SK-N-MC (cell line): ENCODE results near the gene ABHD12.

ENCODE experiments used
- EZH2 ChIP-seq: fragments of 200-600 bp; sonication (generic); IDR thresholded peaks from one replicate; pipeline ENCODE4 v1.6.1; 2017; ENCODE audit warnings: antibody characterized with exemption
- FOXP2 ChIP-seq: optimal IDR thresholded peaks from 2 replicates; pipeline ENCODE3; 2011; ENCODE audit warnings: mild to moderate bottlenecking, moderate library complexity; ENCODE audit not compliant: insufficient read depth; ENCODE audit errors: extremely low read length, control extremely low read depth
- POLR2AphosphoS5 ChIP-seq: IDR thresholded peaks from 2 replicates; pipeline ENCODE4 v1.6.1; 2012; ENCODE audit warnings: mild to moderate bottlenecking, low read depth, low read length, borderline replicate concordance

GRCh38 chr20:25424536-25424935 is 33.9 kb upstream of the ABHD12 start:
- TF ChIP-seq EZH2 (no peak), POLR2AphosphoS5 (no peak), FOXP2 (no peak)
